ENCODE data around the gene SLC26A8.

SLC26A8 gene

DNA sequence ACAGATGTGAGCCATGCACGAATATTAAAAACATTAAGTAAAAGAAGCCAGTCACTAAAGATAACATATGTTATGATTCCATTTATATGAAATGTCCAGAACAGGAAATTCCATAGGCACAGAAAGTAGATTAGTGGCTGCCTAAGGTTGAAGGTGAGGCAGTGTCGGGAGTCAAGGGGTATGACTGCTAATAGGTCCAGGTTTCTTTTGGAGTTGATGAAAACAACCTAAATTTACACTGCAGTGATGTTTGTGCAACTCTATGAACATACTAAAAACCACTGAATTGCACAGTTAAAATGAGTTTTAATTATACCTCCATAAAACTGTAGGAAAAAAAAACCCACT lies 118.0 kb downstream of the SLC26A8 start:
- DNase-seq = no peak

DNA sequence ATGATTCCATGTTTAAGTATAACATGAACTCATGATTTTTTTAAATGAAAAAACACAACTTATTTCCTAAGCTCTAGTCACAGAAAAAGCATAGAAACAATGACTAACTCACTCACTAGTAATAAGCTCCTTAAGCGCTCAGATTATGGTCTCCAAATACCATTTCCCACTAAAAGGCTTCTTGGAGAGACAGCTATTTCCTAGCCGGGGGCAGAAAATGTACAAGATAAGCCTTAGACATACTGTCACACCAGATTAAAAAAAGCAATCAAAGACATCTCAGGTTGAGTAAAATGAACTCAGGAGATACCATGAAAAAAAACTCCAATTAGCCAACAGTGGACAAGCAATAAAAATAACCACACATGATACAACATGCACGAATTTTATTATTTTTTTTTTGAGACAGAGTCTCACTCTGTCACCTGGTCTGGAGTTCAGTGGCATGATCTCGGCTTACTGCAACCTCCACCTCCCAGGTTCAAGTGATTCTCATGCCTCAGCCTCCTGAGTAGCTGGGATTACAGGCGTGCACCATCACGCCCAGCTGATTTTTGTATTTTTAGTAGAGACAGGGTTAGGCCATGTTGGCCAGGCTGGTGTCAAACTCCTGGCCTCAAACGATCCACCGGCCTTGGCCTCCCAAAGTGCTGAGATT lies 118.5 kb downstream of the SLC26A8 start:
- DNase-seq = no peak

DNA sequence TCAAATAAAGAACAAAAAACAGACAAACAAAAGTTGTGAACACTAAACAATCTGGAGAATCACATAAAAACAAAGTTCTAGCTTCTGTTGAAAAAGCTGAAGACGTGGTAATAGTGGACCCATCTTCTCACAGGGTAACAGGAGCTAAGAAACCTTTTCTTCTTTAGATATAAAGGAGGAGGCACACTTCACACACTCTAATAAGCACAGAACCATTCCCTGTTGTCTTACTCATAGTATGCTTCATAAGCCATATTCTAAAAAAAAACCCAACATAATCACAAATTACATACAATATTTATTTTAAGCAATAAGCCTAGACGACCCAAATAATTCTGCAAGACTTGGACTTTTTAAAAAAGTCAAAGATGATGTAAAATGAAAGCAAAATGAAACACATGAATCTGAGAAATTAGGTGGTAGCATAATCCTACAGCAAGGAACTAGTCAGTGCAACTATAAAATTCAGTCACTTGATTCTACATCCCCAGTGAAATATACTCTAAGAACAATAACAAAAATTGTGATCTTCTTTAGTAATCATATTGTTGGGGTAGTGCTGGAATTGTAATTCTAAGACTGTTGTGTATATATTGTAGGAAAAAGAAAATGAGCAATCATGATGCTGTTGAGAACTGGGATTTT lies 119.2 kb downstream of the SLC26A8 start:
- DNase-seq = no peak

DNA sequence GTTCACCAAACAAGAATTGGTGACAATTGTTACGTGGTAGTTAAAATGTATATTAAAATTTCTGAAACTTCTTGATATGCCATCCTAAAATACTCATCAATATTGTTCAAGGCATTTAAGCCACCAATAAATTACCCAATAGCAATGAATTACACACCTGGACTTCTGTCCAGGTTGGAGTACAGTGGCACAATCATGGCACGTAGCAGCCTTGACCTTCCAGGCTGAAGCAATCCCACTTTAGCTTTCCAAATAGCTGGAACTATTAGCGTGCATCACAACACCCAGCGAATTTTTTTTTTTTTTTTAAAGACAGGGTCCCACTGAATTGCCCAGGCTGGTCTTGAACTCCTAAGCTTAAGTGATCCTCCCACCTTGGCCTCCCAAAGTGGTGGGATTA lies 120.8 kb downstream of the SLC26A8 start:
- no peak for DNase-seq

DNA sequence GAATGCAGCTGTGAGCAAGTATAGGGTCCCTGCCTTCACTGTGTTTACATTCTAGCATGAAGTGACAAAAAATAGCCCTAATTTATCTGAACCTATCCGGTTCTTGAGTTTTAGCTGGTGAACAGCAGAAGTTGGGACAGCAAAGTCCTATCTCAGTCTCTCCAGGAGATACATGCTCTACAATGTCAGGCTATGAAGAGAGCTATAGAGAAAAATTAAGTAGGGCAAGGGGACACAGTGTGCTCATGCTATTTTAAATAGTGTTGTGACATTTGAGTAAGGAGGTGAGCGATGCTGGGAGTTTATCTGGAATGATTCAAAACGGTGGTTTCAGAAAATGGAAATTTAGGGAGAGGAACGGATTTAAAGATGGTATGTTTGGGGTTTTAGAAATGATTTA lies 124.0 kb downstream of the SLC26A8 start:
- DNase-seq = no peak

DNA sequence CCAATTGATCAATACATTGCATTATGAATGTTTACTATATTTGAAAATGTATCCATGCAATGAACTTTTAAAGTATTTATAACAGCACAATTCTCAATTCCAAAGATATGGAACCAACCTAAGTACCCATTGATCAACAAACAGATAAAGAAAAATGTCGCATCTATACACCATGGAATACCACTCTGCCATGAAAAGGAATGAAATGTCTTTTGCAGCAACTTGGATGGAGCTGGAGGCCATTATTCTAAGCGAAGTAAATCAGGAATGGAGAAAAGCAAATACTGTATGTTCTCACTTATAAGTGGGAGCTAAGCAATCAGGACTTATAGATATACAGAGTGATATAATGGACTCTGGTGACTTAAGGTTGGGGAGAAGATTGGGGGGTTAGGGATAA lies 126.4 kb downstream of the SLC26A8 start:
- no peak for DNase-seq

DNA sequence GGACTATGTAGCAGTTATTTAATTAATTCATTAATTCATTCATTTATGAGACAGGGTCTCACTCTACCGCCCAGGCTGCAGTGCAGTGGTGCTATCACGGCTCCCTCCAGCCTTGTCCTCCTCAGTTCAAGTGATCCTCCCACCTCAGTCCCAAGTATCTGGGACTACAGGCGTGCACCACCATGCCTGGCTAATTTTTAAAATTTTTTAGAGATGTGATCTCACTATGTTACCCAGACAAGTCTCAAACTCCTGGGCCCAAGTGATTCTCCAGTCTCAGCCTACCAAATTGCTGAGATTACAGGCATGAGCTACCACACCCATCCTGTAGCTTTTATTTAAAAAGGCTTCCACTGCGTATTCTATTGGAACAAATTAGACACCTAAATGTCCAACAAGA lies 127.0 kb downstream of the SLC26A8 start:
- no peak for DNase-seq

DNA sequence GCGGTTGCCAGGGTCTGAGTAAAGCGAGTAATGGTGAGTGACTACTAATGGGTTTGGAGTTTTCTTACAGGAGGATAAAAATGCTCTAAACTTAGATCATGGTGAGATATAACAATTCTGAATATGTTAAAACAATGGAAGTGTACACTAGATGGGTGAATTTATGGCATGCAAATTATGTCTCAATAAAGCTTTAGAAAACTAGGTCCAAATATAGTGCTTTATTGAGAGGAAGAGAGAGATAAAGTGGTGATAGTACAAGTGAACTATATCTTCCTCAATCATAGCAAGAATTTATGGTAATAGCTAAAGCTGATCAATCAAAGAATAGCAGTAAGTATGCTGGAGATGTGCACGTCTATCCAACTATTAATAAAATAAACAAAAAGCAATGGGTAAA lies 127.4 kb downstream of the SLC26A8 start:
- no peak for DNase-seq

DNA sequence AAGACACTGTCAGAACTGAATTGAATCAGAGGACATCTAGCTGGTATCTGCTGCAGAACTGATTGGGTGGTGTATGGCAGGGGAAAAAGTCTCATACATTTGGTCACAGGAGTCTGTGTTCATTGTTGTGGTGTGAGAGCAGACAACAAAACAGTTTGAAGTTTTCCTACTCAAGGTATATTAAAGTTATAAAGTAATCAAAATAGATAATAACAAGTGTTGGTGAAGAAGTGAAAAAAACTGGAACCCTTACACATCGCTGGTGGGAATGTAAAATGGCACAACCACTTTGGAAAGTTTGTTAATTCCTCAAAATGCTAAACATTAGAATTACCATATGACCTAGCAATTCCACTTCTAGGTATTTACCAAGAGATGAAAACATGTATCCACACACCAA lies 128.2 kb downstream of the SLC26A8 start:
- DNase-seq = no peak

DNA sequence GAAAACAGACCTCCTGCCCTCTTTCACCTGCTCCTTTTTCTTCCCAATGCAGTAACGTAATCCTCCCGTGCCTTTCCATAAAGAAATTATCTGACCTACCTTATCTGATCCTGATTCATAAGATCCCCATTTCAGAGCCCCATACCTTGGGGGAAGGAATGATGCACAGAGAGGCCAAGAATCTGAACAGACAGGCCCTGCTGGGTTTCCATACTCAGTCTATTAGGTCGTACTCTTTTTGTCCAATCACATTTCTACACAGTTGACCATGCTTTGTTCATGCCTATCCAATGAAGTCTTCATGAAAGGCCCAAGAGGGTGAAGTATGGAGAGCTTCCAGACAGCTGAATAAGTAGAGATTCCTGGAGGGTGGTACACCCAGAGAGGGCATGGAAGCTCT lies 128.9 kb downstream of the SLC26A8 start:
- no peak for DNase-seq

DNA sequence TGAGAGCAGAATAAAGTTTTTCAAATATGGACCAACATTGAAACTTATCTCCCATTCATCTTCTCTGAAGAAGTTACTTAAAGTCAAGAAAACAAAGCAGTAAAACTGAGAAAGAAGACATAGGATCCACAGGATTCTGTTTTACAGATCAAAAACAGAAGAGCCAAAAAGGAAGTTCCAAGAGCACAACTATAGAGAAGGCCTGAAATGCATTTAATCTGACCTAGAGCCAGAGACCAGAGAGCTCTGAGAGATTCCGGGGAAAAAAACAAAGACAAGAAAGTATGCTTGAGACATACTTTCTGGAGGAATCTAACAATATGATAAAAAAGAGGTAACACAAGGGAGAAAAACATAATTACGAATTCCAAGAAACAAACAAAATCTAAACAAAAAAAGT lies 129.7 kb downstream of the SLC26A8 start:
- DNase-seq = no peak
